IPS-15b (cell line): Measurements from ENCODE around the gene HMG20B.

Experiments used
- H3K27me3 ChIP-seq: one replicate; pipeline ENCODE4 v1.6.1; 2013; ENCODE audit warnings: low read length; ENCODE audit not compliant: control insufficient read depth, insufficient read depth
- H3K36me3 ChIP-seq: one replicate; pipeline ENCODE4 v1.6.1; 2013; ENCODE audit warnings: low read length; ENCODE audit not compliant: control insufficient read depth, insufficient read depth
- H3K4me1 ChIP-seq: one replicate; pipeline ENCODE4 v1.6.1; 2013; ENCODE audit warnings: mild to moderate bottlenecking, low read length; ENCODE audit not compliant: control insufficient read depth, insufficient read depth
- H3K4me3 ChIP-seq: one replicate; pipeline ENCODE4 v1.5.1; 2013; ENCODE audit warnings: low read depth, low read length
- H3K9ac ChIP-seq: one replicate; pipeline ENCODE4 v1.6.1; 2013; ENCODE audit warnings: low read depth, mild to moderate bottlenecking, low read length
- H3K9me3 ChIP-seq: one replicate; pipeline ENCODE4 v1.6.1; 2013; ENCODE audit warnings: mild to moderate bottlenecking, low read length; ENCODE audit not compliant: control insufficient read depth, insufficient read depth

HMG20B gene

GRCh38 chr19:3532154-3532786 is 40.5 kb upstream of the HMG20B start:
- no peaks in the 10 kb centered on the region for H3K4me1 ChIP-seq
- no peaks in the 10 kb centered on the region for H3K27me3 ChIP-seq
- H3K36me3 ChIP-seq, result peaks cover 51% of the 10 kb centered on the region
- H3K4me3 ChIP-seq, result no peak overlapping the region
- no peaks in the 10 kb centered on the region for H3K9me3 ChIP-seq
- no peak overlapping the region for H3K9ac ChIP-seq

GRCh38 chr19:3533033-3533432 is 39.7 kb upstream of the HMG20B start:
- Histone ChIP-seq H3K36me3 (peaks cover 45% of the 10 kb centered on the region), H3K4me3 (no peak overlapping the region), H3K9me3 (no peaks in the 10 kb centered on the region), H3K27me3 (no peaks in the 10 kb centered on the region), H3K4me1 (no peaks in the 10 kb centered on the region), H3K9ac (no peak overlapping the region)

GRCh38 chr19:3533563-3534216 is 39.1 kb upstream of the HMG20B start:
- peaks cover 2% of the 10 kb centered on the region for H3K4me1 ChIP-seq
- H3K27me3 ChIP-seq, result no peaks in the 10 kb centered on the region
- H3K9ac ChIP-seq, result no peak overlapping the region
- peaks cover 41% of the 10 kb centered on the region for H3K36me3 ChIP-seq
- no peak overlapping the region for H3K4me3 ChIP-seq
- H3K9me3 ChIP-seq, result no peaks in the 10 kb centered on the region

- no peak overlapping the region for H3K4me3 ChIP-seq
- no peak overlapping the region for H3K9ac ChIP-seq
- peaks cover 5% of the 10 kb centered on the region for H3K4me1 ChIP-seq
- H3K36me3 ChIP-seq, result peaks cover 41% of the 10 kb centered on the region
- no peaks in the 10 kb centered on the region for H3K9me3 ChIP-seq
- no peaks in the 10 kb centered on the region for H3K27me3 ChIP-seq
Measured at GRCh38 chr19:3534375-3535234, 38.1 kb upstream of the HMG20B start.

GRCh38 chr19:3535235-3535535 is 37.6 kb upstream of the HMG20B start:
- Histone ChIP-seq H3K9me3 (no peaks in the 10 kb centered on the region), H3K4me3 (no peak overlapping the region), H3K9ac (no peak overlapping the region), H3K36me3 (peaks cover 41% of the 10 kb centered on the region), H3K27me3 (no peaks in the 10 kb centered on the region), H3K4me1 (peaks cover 5% of the 10 kb centered on the region)

GRCh38 chr19:3535563-3535965 is 37.2 kb upstream of the HMG20B start:
- Histone ChIP-seq H3K9ac (no peak overlapping the region), H3K4me1 (peaks cover 5% of the 10 kb centered on the region), H3K9me3 (no peaks in the 10 kb centered on the region), H3K4me3 (no peak overlapping the region), H3K36me3 (peaks cover 41% of the 10 kb centered on the region), H3K27me3 (no peaks in the 10 kb centered on the region)

- Histone ChIP-seq H3K36me3 (peaks cover 37% of the 10 kb centered on the region), H3K27me3 (no peaks in the 10 kb centered on the region), H3K4me1 (peaks cover 5% of the 10 kb centered on the region), H3K4me3 (no peak overlapping the region), H3K9me3 (no peaks in the 10 kb centered on the region), H3K9ac (no peak overlapping the region)
Measured at GRCh38 chr19:3535981-3536380, 36.8 kb upstream of the HMG20B start.

- Histone ChIP-seq H3K4me1 (peaks cover 5% of the 10 kb centered on the region), H3K9ac (no peak overlapping the region), H3K9me3 (no peaks in the 10 kb centered on the region), H3K4me3 (no peak overlapping the region), H3K27me3 (no peaks in the 10 kb centered on the region), H3K36me3 (peaks cover 36% of the 10 kb centered on the region)
Measured at GRCh38 chr19:3536429-3537100, 36.2 kb upstream of the HMG20B start.

- Histone ChIP-seq H3K9me3 (no peaks in the 10 kb centered on the region), H3K36me3 (peaks cover 31% of the 10 kb centered on the region), H3K4me1 (peaks cover 5% of the 10 kb centered on the region), H3K9ac (no peak overlapping the region), H3K4me3 (no peak overlapping the region), H3K27me3 (no peaks in the 10 kb centered on the region)
Measured at GRCh38 chr19:3537101-3537437, 35.7 kb upstream of the HMG20B start.

GRCh38 chr19:3537438-3538240 is 35.1 kb upstream of the HMG20B start:
- Histone ChIP-seq H3K4me1 (peaks cover 5% of the 10 kb centered on the region), H3K4me3 (no peak overlapping the region), H3K27me3 (no peaks in the 10 kb centered on the region), H3K36me3 (peaks cover 25% of the 10 kb centered on the region), H3K9ac (no peak overlapping the region), H3K9me3 (no peaks in the 10 kb centered on the region)

- peaks cover 25% of the 10 kb centered on the region for H3K36me3 ChIP-seq
- no peak overlapping the region for H3K9ac ChIP-seq
- H3K4me1 ChIP-seq, result peaks cover 5% of the 10 kb centered on the region
Measured at GRCh38 chr19:3538258-3538929, 34.4 kb upstream of the HMG20B start.

More at GRCh38 chr19:3538258-3538929, 34.4 kb upstream of the HMG20B start:
- no peaks in the 10 kb centered on the region for H3K9me3 ChIP-seq
- no peaks in the 10 kb centered on the region for H3K27me3 ChIP-seq
- H3K4me3 ChIP-seq, result no peak overlapping the region
